HG03354 (cell line): ENCODE measurements around the gene FATE1.

ENCODE experiments used
- ATAC-seq: cut with Tn5 transposase; IDR thresholded peaks from one replicate; pipeline ENCODE4 v1.9.1; 2021; ENCODE audit warnings: mild to moderate bottlenecking; ENCODE audit not compliant: unreplicated experiment, poor library complexity, severe bottlenecking

The FATE1 gene

DNA sequence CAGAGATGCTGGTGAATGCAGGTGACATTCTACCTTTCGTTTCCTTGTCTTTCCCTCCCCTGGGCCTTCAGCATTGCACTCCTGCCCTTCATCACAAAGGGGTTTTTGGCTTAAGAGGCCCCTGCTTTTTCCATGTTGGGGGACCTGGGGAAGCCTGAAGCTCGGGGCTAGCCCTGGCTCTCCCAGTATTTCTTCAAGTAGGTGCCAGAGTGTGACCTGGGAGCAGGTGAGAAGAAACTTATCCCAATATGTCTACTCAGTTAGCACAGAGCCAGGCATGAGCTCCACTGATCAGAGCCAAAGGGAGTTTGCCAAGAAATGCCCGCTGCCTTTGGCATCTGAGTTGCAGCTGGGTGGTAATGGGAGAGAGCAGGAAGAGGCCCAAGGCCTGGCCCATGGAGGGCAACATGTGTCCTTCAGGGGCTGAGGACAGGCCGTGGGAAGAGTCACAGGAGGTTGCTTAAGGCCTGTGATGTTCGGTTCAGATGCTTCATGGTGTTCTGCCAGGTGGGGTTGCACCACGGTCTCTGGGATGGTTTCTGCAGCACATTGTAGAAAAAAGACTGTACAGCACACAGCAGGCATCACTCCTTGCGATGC lies 13.0 kb upstream of the FATE1 start:
- ATAC-seq, result no peak

DNA sequence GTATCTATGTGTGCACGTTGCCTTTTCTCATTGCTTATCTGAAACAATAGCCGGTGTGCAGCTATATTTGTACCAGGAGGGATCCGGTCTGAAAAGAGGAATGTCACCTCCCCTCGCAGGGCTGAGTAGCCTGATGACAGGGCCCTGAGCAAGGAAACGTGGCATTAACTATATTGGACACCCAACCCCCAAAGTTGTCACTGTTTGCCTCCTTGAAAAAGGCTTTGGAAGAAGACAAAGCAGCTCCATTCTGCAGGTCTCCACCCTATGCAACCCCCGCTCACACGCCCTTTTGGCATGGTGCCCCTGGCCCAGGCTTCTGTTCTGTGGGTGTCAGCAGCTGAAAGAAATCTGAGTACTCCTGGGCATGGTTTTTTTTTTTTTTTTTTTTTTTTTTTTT lies 12.3 kb upstream of the FATE1 start:
- ATAC-seq, result no peak

DNA sequence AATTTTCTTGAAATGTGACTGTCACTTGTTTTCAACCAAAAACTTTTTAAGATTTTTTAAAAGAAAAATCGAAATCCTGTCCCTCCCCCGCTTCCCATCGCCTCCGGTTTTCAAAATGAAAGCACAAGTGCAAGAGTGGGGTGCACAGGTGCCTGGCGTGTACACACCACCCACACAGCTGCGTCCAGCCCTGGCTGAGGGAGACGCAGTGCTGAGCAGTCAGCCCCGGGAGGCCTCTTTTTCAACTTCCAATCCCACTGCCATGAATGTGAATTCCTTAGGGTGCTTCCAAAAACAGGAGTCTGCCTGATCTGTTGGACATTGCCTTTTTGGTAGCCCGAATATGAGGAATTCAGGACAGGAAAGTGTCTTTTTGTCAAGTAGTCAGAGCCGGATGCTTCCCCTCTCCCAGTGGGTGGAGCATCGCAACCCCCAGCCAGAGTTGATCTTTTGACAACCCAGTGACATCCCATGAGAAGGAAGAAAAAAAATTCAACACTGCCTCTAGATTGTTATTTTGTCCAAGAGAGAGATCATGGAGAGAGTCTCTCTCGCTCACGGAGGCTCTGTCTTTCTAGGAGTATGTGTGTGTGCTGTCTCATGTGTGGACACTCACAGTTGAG lies 11.7 kb upstream of the FATE1 start:
- no peak for ATAC-seq

DNA sequence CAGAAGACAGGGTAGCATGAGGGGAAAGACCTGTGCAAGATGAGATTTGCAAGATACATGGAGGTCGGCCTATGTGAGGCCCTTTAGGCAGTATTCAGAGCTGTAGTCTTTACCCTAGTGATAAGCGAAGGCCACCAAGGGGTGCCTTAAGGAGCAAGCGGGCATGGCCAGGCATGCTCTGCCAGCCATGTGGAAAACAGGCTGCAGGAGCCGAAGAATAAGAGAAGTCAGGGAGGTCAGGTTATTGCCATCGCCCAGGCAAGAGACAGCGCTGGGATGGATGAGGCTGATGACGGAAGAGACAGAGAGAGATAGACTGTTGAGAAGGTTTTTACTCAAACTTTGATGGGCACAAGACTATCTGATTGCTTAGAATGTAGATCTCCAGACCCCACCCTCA lies 7.0 kb upstream of the FATE1 start:
- ATAC-seq, result no peak

DNA sequence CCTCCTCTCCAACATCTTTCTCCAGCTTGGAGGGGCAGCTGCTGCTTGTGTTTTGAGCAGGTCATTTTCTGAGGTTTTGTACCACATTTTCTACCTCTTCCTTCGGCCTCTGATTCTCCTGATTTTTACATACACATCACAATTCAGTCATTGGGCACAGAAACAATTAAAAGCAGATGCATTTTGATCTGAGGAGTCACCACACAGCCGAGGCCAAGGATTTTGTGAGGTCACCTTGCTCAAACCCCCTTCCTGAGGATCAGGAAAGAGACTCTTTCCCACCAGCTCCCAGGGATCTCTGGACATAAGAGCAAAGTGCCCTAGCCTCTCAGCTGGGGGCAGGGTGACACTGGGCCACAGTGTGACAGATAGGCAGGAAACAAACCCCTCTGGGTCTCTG lies 5.4 kb upstream of the FATE1 start:
- no peak for ATAC-seq

DNA sequence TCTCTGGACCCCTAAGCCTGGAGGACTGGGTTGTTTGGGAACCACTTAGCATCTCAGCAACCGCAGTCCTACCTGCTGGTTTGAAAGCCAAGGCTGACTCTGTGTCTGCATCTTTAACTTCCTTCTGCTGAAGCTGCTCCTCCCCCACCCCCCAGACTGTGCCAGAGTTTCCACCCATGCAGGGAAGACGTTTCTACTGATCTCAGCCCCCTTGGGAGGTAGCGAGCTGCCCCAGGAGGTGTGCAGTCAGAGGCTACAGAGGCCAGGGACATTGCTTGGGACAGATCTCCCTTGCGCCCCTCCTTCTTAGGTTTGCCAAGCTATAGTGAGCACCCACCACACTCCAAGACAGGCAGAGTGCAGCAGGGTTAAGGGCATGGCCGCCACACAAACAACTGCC lies 4.7 kb upstream of the FATE1 start:
- ATAC-seq, result no peak

DNA sequence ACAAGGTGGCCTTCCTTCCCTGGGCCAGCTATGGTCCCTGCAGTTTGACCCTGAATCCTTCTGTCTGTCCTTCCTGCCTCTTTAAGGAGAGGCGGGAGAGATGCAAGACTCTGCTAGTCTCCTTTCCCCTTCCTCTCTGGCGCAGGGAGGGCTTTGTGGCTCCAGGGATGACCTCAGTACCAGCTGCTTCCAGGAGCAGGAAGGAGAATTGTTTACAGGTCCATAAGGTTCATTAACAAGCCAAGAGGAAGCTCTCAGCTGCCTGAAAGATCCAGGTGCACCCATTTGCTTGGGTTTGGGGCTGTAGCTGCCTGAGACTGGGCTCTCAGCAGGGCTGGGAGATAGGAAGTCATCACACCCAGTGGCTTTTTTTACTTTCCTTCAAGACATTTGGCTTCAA lies 4.0 kb upstream of the FATE1 start:
- no peak for ATAC-seq

DNA sequence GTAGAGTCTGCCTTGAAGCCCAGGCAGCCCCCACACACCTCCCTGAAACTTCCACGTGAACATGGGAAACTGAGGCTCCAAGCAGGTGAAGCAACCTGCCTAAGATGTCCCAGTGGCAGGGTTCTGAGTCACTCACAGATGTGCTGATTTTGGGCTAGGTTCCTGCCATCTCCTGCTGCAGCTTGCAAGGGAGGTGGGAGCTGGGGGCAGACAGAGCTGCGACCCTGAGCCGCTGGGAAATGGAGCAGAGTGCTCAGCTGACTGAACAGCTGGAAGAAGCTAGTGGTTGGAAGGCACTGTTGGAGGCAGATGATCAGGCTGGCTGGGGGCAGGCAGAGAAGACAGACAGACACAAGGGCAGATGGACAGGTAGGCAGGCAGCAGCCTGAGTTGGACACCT lies 3.6 kb upstream of the FATE1 start:
- no peak for ATAC-seq

DNA sequence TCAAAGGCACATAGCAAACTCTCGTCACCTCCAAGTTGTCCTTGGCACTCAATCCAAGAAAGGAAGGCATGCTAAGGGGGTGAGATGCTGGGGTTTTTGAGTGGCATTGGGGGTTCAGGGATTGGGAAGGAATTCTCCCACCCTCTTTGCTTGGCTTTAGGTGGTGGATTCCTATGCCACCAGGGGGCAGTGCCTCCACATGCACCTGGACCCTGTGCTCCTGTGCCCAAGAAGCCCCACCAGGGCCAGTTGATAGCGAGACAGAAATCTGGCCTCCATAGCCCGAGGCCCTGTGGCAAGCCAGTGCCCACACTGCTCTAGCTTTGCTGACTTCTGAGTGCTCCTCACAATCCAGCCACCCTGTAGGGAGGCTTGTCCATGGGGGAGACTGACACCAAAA lies 2.0 kb upstream of the FATE1 start:
- ATAC-seq, result peak; percentile 60

DNA sequence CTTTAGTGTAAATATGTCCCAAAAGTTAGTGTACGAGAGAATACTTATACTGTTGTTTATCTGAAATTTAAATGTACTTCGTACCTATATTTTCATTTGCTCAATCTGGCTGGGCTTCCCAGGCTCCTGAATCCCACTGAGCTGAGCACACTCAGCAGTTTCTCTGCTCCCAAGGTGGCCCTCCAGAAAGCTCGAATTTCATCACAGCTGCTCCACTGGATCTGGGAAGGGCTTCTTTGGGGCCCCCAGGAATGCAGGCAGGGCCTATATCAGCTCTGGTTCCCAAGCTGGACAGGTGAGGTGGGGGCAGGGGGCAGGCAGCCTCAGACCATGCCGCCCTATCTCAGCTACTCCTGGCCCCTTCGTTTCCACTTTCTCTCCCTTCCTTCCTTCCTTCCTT lies 1.5 kb upstream of the FATE1 start:
- ATAC-seq, result no peak

DNA sequence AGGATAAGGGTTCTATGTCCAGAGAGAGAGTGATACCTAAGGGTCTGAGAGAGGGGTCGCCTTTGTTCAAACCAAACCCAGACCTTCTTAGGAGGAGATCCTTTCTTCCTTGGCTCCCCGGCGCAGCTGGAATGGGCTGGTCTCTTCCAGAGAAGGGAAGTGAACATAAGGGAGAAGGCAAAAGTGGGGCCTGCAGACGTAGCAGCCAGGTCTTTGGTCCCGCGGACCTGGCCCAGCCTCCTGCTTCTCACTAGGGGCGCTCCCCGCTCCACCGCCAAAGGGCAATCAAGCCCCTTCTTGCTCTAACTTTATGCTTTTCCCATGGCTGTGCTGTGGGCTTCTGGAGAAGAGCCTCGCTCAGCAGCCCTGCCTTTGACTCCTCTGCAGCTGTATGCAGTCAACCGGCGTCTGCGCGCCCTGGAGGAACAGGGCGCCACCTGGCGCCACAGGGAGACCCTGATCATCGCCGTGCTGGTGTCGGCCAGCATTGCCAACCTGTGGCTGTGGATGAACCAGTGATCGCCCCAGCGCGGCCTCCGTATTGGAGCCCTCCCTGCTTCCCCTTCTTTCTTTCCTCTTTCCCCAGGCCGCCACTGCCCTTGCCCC lies 6.5 kb downstream of the FATE1 start:
- ATAC-seq, result peak; percentile 66

DNA sequence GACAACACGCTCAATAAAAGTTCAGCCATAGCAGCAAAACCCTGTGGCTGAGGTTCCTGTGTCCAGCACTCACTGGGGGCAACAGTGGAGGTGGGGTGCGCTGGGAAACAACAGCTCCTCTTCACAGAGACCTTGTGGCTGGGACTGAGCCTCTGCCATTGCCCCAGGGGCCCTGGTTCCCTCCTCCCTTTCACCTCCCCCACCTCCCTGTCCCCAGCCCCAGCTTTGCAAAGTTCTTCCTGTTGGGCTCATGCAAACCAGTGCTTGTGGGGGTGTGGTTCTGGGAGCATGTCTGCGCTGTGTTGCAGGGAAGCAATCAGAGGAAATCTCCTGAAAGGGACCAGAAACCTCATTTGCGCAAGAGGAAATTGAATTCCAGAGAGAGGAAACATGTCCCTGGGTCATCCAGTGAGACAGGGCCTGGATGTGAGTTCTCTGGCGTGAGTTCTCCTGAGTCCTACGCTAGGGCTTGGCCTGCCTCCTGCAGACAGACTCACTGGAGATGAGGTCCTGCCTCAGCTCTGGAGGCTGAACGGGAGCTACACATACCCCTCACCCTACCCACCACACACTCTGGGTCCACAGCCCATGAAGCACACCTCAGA lies 7.4 kb downstream of the FATE1 start:
- ATAC-seq, result no peak

DNA sequence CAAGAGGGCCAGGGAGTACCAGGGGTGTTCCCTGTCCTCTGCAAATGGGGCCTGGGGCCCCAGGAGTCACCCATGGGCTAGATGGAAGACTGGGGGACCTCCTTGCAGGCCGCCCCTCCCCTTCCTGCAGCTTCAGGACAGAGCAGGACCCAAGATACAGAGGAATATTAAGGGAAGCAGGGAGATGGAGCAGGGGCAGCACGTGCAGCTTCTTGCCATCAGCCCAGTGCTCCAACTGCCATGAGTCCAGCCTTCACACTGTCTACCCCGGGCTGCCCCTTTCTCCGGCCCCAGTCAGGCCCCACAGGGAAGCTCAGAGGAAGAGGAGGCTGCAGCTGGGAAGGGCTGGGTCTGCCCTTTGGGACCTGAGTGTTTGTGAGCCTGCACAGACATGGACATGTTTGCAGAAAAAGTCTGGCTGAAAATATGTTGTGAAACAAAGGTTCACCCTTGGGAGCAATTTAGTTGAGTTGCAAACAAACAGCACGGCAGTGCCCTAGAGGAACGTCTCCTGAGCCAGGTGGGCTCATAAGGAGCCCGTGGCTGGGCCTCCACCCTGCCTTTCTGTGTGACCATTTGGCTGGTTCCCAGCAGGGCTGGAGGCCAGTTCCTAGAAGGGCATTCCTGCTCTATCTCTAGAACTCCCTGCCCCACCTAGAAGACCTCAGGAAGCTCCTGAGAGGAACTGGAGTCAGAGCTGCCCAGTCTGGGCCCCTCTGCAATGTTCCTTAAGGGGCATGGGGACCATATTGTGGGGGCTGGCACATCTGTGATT lies 8.9 kb downstream of the FATE1 start:
- ATAC-seq, result no peak

DNA sequence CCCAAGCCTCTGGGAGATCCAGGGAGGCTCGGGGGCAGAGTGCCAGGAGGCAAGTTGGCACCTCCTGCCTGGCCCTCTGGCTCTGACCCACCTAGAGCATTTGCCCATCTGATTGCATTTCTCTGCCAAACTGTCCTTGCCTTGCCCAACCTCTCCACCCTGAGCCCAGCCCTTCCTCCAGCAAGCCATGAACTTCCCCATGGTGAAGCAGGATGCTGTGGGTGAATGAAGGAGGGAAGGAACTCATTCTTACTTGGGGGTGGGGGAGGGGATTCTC lies 9.4 kb downstream of the FATE1 start:
- no peak for ATAC-seq

DNA sequence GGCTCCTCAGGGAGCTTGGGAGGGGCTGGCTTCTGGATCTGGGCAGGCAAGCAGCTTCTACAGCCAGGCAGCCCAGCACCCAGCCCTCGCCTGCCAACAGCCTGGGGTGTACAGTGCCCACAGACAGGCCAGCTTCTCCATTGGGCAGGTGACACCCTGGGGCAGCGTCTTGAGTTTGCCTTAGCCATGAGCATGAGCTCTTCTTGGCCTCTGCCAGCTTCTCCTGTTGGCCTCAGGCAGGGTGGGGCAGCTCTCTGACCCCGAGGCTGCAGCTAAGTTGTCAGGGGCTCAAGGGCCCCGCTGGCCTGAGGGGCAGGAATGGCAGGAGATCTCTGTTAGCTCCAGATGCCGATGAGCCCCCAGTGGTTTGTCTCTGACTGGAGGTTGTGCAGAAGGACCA lies 10.9 kb downstream of the FATE1 start:
- ATAC-seq, result no peak

DNA sequence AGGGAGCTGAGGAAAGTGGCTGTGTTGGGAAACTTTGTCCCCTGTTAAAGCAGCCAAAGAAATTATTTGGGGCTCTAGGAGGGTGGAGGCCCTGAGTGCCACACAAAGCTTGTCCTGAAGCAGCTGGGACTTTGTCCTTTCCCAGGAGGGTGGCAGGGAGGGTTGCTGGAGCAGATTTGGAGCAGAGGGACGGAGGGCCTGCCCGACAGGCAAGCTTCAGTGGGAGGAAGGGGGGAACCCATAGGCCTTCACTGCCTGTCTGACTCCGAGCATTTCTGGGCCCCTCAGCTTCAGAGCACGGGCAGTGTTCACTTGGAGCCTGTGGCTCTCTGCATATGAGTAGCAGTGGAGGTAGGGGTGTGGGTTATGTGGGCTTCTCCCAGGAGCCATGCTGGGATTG lies 11.5 kb downstream of the FATE1 start:
- no peak for ATAC-seq

DNA sequence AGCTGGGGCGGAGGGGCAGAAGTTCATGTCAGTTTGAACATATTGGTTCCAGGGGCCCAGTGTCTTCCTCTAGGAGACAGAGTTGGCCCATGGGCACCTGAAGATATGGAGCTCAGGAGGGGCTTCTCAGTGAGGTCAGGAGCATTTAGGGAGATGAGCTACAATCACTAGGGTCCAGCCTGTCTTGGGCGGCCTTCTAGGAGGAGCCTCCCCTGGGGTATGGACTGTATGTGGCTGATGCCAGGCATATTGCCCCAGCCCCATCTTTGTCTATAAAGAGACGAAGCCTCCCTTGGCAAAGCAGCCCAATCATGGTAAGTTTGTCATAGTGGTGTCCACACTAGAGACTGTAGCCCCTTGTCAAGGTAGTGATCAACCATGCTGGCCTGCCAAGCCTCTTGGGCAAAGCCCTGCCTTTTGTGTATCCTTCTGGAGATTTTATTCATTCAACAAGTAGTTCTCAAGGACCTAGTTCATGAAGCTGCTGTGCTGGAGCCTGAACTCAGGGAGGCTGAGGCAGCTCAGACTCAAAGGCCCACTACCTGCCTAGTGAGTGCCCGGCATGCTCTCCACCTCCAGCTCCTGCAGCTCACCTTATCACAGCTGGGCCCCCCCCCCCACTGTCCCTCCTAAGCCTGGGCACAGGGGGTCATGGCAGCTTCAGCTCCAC lies 13.4 kb downstream of the FATE1 start:
- ATAC-seq, result no peak

DNA sequence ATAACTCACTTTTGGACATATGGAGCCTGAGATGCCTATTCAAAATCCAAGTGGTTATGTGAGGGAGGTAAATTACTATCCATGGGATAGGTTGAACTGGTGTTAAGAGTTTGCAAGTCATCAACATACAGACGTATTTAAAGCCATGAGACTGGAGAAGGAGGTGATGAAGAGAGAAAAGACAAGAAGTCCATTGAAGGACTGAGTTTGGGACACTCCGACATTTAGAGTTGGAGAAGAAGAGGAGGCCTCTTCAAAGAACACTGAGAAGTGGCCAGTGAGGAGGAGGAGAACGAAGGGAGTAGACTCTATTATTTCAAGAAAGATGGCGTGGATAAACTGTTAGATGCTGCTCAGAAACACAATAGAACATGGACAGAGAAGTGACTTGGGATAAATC lies 18.6 kb downstream of the FATE1 start, which contains the start of gene CNGA2:
CNGA2 (plus strand) TSS at position 301 of the 400 bp plus-strand sequence. CDS start 3,738 bp downstream, outside the sequence.
- ATAC-seq, result no peak

DNA sequence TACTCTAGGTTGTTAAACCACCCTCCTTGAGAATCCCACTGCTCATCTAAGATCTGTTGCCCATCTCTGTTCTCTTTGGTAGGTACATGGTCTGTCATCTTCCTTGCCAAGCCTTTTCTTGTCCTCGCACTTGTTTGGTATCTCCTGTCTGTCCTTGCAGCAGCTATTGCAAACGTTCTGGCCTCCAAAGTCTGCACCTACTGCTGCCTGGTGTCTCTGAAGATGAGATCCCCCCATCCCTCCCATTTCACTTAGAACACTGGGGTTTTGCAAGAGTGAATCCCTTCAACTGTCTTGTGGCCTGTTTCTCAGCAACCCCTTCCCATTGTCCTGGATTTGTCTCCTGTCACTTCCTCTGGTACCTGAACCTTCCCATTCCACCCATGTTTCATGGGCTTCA lies 19.4 kb downstream of the FATE1 start:
- no peak for ATAC-seq

DNA sequence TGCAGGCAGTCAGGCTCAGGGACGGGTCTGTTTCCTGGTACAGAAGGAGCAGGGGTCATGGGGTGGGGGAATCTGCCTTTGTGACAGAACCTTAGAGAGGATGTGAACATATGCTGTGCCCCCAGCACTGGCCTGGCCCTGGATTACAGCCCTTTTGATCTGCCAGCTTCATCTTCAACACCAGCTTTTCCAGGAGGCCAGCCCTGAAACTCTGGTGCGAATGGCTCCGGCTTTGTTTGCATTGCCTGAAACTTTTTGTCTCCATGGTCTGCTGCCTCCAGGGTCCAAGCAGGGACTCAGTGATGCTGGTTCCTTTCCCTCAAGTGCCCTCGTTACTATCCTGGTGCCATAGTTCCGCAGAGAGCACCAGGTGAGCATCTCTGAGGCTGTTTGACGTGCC lies 20.9 kb downstream of the FATE1 start:
- ATAC-seq, result no peak
